ENCODE data around the gene FNBP1.

The FNBP1 gene

DNA sequence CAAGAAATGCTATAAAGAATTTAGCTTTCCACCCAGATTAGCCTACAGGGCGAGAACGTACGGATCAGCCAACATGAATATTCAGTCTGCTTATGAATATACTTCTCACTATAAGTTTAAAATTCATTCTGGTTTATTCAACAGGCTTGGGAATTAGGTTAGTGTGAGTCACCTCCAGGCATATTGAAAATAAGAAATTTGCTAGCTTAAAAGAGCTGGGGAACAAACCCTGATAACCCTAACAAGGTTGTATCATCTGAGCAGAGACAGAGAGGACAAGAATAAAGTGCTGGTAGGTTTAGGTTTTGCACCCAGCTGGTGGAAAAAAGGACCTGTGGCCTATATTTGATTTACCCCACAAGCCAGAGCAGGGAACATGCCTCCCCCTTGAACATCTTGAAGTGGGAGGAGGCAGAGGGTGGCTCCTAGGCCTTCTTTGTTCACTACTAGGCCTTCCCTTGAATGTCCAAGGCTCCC is 12.3 kb downstream of the FNBP1 start:
- Histone ChIP-seq H3K27ac (no peak overlapping the region), H3K4me1 (peaks cover 13 to 100% (median 45%) of the 10 kb centered on the region in 10 experiments; a peak in 19 of 20 replicates), H3K4me3 (no peak overlapping the region), H3K36me3 (peaks cover 0 to 7% (median 0%) of the 10 kb centered on the region in 11 experiments; a peak in 2 of 22 replicates), H3K4me2 (peak overlapping the region in 3 of 11 experiments; percentile 67 to 87 (median 78); a peak in 5 of 22 replicates), H3K9me3 (replicated peaks in 1 of 11) (peaks cover 0 to 10% (median 4%) of the 10 kb centered on the region in 11 experiments; a peak in 7 of 22 replicates), H3K27me3 (no peaks in the 10 kb centered on the region), H3K9ac (no peak overlapping the region), H4K20me1 (peaks cover 0 to 100% (median 0%) of the 10 kb centered on the region in 11 experiments; a peak in 6 of 22 replicates)
- TF ChIP-seq Cebpa-rat (IDR thresholded peaks at IDR 0.05): no peak

DNA sequence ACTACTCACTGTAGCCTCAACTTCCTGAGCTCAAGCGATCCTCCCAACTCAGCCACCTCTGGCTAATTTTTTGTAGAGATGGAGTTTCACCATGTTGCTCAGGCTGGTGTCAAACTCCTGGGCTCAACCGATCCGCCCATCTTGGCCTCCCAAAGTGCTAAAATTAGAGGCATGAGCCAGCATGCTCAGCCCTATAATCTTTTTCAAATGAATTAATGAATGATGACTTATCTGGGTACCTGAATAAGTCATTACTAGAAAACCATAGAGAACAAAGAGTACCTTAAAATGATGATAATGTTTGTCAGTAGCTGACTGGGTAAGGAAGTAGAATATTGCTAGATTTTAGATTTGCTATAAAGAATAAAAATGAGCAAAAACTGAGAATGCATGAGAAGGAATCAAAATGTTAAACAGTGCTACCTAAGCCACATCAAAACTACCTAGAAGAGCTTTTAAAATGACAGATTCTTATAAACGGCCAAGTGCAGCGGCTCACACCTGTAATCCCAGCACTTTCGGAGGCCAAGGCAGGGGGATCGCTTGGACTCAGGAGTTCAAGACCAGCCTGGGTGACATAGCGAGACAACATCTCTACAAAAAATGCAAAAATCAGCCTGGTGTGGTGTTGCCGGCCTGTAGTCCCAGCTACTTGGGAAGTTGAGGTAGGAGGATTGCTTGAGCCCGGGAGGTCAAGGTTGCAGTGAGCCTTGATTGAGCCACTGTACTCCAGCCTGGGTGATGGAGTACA is 13.6 kb downstream of the FNBP1 start:
- H3K4me2 ChIP-seq: peak overlapping the region in 8 of 11 experiments; percentile 11 to 87 (median 62); a peak in 12 of 22 replicates
- H3K9ac ChIP-seq: no peak overlapping the region
- H4K20me1 ChIP-seq: peaks cover 0 to 100% (median 0%) of the 10 kb centered on the region in 11 experiments; a peak in 6 of 22 replicates
- peaks cover 0 to 10% (median 4%) of the 10 kb centered on the region in 11 experiments; a peak in 7 of 22 replicates for H3K9me3 ChIP-seq (replicated peaks in 1 of 11)
- no peak overlapping the region for H3K4me3 ChIP-seq
- H3K36me3 ChIP-seq: peaks cover 0 to 7% (median 0%) of the 10 kb centered on the region in 11 experiments; a peak in 2 of 22 replicates
- H3K27me3 ChIP-seq: no peaks in the 10 kb centered on the region
- H3K4me1 ChIP-seq: peaks cover 13 to 100% (median 37%) of the 10 kb centered on the region in 10 experiments; a peak in 19 of 20 replicates
- TF ChIP-seq Cebpa-rat (IDR thresholded peaks at IDR 0.05): no peak
- no peak overlapping the region for H3K27ac ChIP-seq

GRCh38 chr9:130028493-130029222 is 14.3 kb downstream of the FNBP1 start:
- H3K9me3 ChIP-seq (replicated peaks in 1 of 11): peaks cover 0 to 10% (median 4%) of the 10 kb centered on the region in 11 experiments; a peak in 7 of 22 replicates
- peaks cover 0 to 100% (median 0%) of the 10 kb centered on the region in 11 experiments; a peak in 6 of 22 replicates for H4K20me1 ChIP-seq
- H3K4me2 ChIP-seq: peak overlapping the region in 8 of 11 experiments; percentile 11 to 87 (median 64); a peak in 13 of 22 replicates
- no peaks in the 10 kb centered on the region for H3K27me3 ChIP-seq
- peaks cover 13 to 100% (median 36%) of the 10 kb centered on the region in 10 experiments for H3K4me1 ChIP-seq
- no peak overlapping the region for H3K4me3 ChIP-seq
- peak overlapping the region in 2 of 11 experiments; percentile 77 to 83; a peak in 1 of 22 replicates for H3K27ac ChIP-seq
- H3K9ac ChIP-seq: no peak overlapping the region
- no peak for TF ChIP-seq Cebpa-rat (IDR thresholded peaks at IDR 0.05)
- H3K36me3 ChIP-seq: peaks cover 0 to 7% (median 0%) of the 10 kb centered on the region in 11 experiments; a peak in 2 of 22 replicates

- no peak for TF ChIP-seq Cebpa-rat (IDR thresholded peaks at IDR 0.05)
- Histone ChIP-seq H3K4me2 (peak overlapping the region in 8 of 11 experiments; percentile 21 to 87 (median 73); a peak in 15 of 22 replicates), H3K27ac (peak overlapping the region in 9 of 11 experiments; percentile 9 to 83 (median 52); a peak in 15 of 22 replicates), H3K27me3 (no peaks in the 10 kb centered on the region), H3K4me3 (no peak overlapping the region), H3K36me3 (peaks cover 0 to 8% (median 0%) of the 10 kb centered on the region in 11 experiments; a peak in 3 of 22 replicates), H3K4me1 (peaks cover 22 to 100% (median 44%) of the 10 kb centered on the region in 10 experiments), H3K9ac (peak overlapping the region in 2 of 11 experiments; percentile 7 to 52; a peak in 1 of 22 replicates), H3K9me3 (replicated peaks in 1 of 11) (peaks cover 0 to 10% (median 4%) of the 10 kb centered on the region in 11 experiments; a peak in 7 of 22 replicates), H4K20me1 (peaks cover 0 to 100% (median 0%) of the 10 kb centered on the region in 11 experiments; a peak in 7 of 22 replicates)
Observed at GRCh38 chr9:130027533-130028365, 15.2 kb downstream of the FNBP1 start.

DNA sequence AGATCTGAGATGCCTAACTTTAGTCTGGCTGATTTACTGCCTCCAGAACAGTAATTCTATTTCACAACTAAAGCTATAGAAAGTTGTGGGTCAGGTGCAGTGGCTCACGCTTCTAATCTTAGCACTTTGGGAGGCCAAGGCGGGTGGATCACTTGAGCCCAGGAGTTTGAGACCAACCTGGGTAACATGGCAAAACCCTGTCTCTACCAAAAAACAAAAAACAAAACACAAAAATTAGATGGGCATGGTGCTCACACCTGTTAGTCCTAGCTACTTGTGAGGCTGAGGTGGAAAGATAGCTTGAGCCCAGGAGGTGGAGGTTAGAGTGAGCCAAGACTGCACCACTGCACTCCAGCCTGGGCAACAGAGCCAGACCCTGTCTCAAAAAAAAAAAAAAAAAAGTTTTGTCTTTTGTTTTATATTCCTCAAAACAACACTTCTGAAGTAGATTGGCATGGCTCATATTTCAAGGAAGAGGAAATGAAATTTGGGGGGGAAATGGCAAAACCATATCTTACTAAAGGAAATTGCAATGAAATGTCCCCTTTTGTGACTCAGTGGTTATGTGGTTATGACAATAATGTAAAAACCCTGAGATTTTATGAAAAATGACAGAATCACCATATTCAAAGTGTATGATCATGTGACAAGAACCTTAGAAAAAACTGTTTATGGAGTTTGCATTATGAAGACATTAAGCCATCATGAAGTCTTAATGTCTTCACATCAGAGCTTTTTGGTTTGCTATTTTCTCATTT is 16.2 kb downstream of the FNBP1 start:
- Histone ChIP-seq H4K20me1 (peaks cover 0 to 100% (median 0%) of the 10 kb centered on the region in 11 experiments; a peak in 7 of 22 replicates), H3K9ac (peak overlapping the region in 5 of 11 experiments; percentile 15 to 52 (median 24); a peak in 3 of 22 replicates)

GRCh38 chr9:130024597-130024994 is 18.4 kb downstream of the FNBP1 start:
- peaks cover 0 to 29% (median 0%) of the 10 kb centered on the region in 11 experiments; a peak in 4 of 22 replicates for H3K36me3 ChIP-seq
- peaks cover 0 to 10% (median 4%) of the 10 kb centered on the region in 11 experiments; a peak in 7 of 22 replicates for H3K9me3 ChIP-seq (replicated peaks in 1 of 11)
- no peak for TF ChIP-seq Cebpa-rat (IDR thresholded peaks at IDR 0.05)
- peaks cover 25 to 89% (median 43%) of the 10 kb centered on the region in 10 experiments for H3K4me1 ChIP-seq
- H3K27me3 ChIP-seq: no peaks in the 10 kb centered on the region
- H4K20me1 ChIP-seq: peaks cover 0 to 100% (median 0%) of the 10 kb centered on the region in 11 experiments; a peak in 6 of 22 replicates
- H3K4me3 ChIP-seq: no peak overlapping the region
- no peak overlapping the region for H3K9ac ChIP-seq
- peak overlapping the region in 3 of 11 experiments; percentile 43 to 87 (median 58); a peak in 3 of 22 replicates for H3K4me2 ChIP-seq
- H3K27ac ChIP-seq: no peak overlapping the region

More for the DNA sequence above, 16.2 kb downstream of the FNBP1 start:
- H3K4me1 ChIP-seq: peaks cover 25 to 99% (median 44%) of the 10 kb centered on the region in 10 experiments
- H3K27me3 ChIP-seq: no peaks in the 10 kb centered on the region
- peaks cover 0 to 10% (median 4%) of the 10 kb centered on the region in 11 experiments; a peak in 7 of 22 replicates for H3K9me3 ChIP-seq (replicated peaks in 1 of 11)
- H3K27ac ChIP-seq: peak overlapping the region in 7 of 11 experiments; percentile 31 to 83 (median 69); a peak in 14 of 22 replicates
- TF ChIP-seq Cebpa-rat (IDR thresholded peaks at IDR 0.05): no peak
- peaks cover 0 to 17% (median 0%) of the 10 kb centered on the region in 11 experiments; a peak in 4 of 22 replicates for H3K36me3 ChIP-seq
- no peak overlapping the region for H3K4me3 ChIP-seq
- H3K4me2 ChIP-seq: peak overlapping the region; percentile 6 to 87 (median 62); a peak in 21 of 22 replicates

Data from BLaER1 treated with 17β-estradiol and CSF1 and Interleukin-3, amounts not matched to agents 10 nM and 100 nM (cell line).